Tibial nerve (tissue), 4 donors: ENCODE data around the gene WDR18. TPM values are rescaled to one million over a fixed set of nuclear protein-coding genes. Genes with fewer than 3 reads are reported as not detected.
A peak's percentile ranks its signal among the peaks of the same experiment; 100 is the strongest.

Experiments used
- DNase-seq, 2 donors: peaks; one replicate each; pipeline ENCODE4 v3.0.0-alpha.2; 2019; ENCODE audit warnings: low spot score in 2 of 2
- H3K27ac ChIP-seq, 4 donors: fragments of 200-600 bp; sonication (generic) in 3 of 4; one replicate each; pipeline ENCODE4 v1.5.1; 2017 to 2019; ENCODE audit warnings: mild to moderate bottlenecking in 1 of 4
- H3K27me3 ChIP-seq, 2 donors: fragments of 200-600 bp; sonication (generic) in 1 of 2; one replicate each; pipeline versions ENCODE4 v1.5.1 to v1.6.0; 2017 to 2019
- H3K36me3 ChIP-seq, 3 donors: fragments of 200-600 bp; sonication (generic); one replicate each; pipeline ENCODE4 v1.5.1; 2018 to 2019
- H3K4me1 ChIP-seq, 4 donors: fragments of 200-600 bp; sonication (generic) in 3 of 4; one replicate each; pipeline ENCODE4 v1.5.1; 2017 to 2019
- H3K4me3 ChIP-seq, 4 donors: fragments of 200-600 bp; sonication (generic) in 3 of 4; one replicate each; pipeline ENCODE4 v1.5.1; 2017 to 2019; ENCODE audit warnings: mild to moderate bottlenecking in 1 of 4, moderate library complexity in 1 of 4
- H3K9me3 ChIP-seq, 4 donors: fragments of 200-600 bp; sonication (generic) in 3 of 4; one replicate each; pipeline ENCODE4 v1.5.1; 2017 to 2019
- EP300 ChIP-seq, 2 donors: sonication (generic); formaldehyde crosslinking; IDR thresholded peaks; one replicate each; pipeline ENCODE4 v1.6.1; 2017; ENCODE audit warnings: antibody characterized with exemption in 2 of 2, mild to moderate bottlenecking in 1 of 2
- POLR2A ChIP-seq, 2 donors: fragments of 450-650 bp; IDR thresholded peaks; one replicate each; pipeline ENCODE4 v1.6.1; 2017; ENCODE audit warnings: antibody characterized with exemption in 2 of 2, mild to moderate bottlenecking in 2 of 2, moderate library complexity in 2 of 2
- WGBS, 2 donors: methylation state at CpG; one replicate each; pipeline ENCODE4 v1.1.5; 2018; 5-methylcytosine and 5-hydroxymethylcytosine counted together
- total RNA-seq, 4 donors: library from RNA; depleted of rRNA; stranded (reverse); fragments of >200 nt; gene quantifications; one replicate each; pipeline ENCODE4 v1.1.0, GENCODE V29; 2016
- TF ChIP-seq, protein P1 (sequence below), 5 experiments: fragments of 200-600 bp in 3 of 5; fragments of 450-650 bp in 2 of 5; sonication (generic) in 3 of 5; IDR thresholded peaks; one replicate each; pipeline ENCODE4 v1.5.1; 2016 to 2019; ENCODE audit warnings: antibody characterized with exemption in 5 of 5, mild to moderate bottlenecking in 3 of 5, moderate library complexity in 2 of 5

WDR18 gene
- total RNA-seq, 4 donors from 2014 or later: 23.3 to 90.6 (median 52.8) TPM

DNA sequence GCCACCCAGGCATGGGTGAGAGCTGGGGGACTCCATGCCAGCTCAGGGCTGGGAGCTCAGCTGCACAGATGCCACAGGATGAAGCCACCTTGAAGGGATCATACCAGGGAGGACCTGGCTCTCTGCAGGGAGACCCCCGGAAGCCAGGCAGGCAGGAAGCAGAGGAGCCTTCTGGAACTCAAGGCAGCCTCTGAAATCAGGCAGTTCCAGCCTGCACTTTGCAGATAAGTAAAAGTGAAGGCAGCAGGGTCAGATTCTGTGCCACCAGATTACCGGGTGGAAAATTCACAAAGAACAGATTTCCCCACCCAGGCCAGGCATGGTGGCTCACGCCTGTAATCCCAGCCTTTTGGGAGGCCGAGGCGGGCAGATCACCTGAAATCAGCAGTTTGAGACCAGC, 34.2 kb downstream of the WDR18 start:
- Histone ChIP-seq H3K27me3 (no peaks in the 10 kb centered on the region), H3K9me3 (no peaks in the 10 kb centered on the region), H3K27ac (peak overlapping the region in 1 of 4 donors; percentile 79), H3K36me3 (peaks cover 0 to 14% (median 1%) of the 10 kb centered on the region in 3 donors), H3K4me1 (peaks cover 0 to 92% (median 61%) of the 10 kb centered on the region in 4 donors), H3K4me3 (no peak overlapping the region)
- TF ChIP-seq, protein P1, sequence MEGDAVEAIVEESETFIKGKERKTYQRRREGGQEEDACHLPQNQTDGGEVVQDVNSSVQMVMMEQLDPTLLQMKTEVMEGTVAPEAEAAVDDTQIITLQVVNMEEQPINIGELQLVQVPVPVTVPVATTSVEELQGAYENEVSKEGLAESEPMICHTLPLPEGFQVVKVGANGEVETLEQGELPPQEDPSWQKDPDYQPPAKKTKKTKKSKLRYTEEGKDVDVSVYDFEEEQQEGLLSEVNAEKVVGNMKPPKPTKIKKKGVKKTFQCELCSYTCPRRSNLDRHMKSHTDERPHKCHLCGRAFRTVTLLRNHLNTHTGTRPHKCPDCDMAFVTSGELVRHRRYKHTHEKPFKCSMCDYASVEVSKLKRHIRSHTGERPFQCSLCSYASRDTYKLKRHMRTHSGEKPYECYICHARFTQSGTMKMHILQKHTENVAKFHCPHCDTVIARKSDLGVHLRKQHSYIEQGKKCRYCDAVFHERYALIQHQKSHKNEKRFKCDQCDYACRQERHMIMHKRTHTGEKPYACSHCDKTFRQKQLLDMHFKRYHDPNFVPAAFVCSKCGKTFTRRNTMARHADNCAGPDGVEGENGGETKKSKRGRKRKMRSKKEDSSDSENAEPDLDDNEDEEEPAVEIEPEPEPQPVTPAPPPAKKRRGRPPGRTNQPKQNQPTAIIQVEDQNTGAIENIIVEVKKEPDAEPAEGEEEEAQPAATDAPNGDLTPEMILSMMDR (IDR thresholded peaks at IDR 0.05): no peak
- no peak for DNase-seq
- 78 to 80% methylated on average over 5 of the region's 5 CpGs for WGBS, 2 donors

DNA sequence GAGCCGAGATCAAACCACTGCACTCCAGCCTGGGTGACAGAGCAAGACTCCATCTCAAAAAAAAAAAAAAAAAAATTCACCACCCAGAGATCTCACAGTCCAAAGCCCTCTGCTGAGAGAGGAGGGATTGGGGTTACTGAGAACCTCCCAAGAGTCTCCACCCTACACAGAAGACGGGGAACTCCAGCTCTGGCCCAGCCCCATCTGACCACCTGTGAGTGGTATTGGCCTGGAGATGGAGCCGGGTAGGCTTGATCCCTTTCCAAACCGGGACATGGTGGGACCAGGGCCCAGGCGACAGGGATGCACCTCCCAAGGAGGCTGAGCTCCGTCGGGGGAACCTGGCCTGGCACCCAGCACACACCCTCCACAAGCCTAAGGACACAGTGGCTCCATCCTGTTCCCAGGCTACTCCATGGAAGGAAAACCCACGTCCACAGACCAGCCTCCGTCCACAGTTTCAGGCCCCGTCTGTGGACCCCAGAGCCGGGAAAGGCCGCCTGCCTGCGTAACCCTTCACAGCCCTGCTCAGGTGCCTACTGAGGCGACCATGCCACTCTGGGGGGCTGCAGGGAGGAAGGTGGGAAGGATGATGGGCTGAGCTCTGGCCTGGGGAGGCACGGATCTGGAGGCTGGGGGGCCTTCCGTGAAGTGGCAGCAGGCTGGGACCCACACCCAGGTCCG, 34.9 kb downstream of the WDR18 start:
- H3K36me3 ChIP-seq: peaks cover 0 to 7% (median 0%) of the 10 kb centered on the region in 3 donors
- TF ChIP-seq EP300 (IDR thresholded peaks at IDR 0.05): no peak
- TF ChIP-seq, protein P1 (IDR thresholded peaks at IDR 0.05): no peak
- no peak for TF ChIP-seq POLR2A (IDR thresholded peaks at IDR 0.05)
- peaks cover 0 to 85% (median 61%) of the 10 kb centered on the region in 4 donors for H3K4me1 ChIP-seq
- H3K27ac ChIP-seq: peak overlapping the region in 3 of 4 donors; percentile 47 to 96 (median 96)
- H3K9me3 ChIP-seq: no peaks in the 10 kb centered on the region
- H3K4me3 ChIP-seq: peak overlapping the region in 3 of 4 donors; percentile 69 to 95 (median 84)
- DNase-seq: no peak
- WGBS, 2 donors: 36 to 40% methylated on average over 6 to 17 of the region's 17 CpGs
- no peaks in the 10 kb centered on the region for H3K27me3 ChIP-seq

DNA sequence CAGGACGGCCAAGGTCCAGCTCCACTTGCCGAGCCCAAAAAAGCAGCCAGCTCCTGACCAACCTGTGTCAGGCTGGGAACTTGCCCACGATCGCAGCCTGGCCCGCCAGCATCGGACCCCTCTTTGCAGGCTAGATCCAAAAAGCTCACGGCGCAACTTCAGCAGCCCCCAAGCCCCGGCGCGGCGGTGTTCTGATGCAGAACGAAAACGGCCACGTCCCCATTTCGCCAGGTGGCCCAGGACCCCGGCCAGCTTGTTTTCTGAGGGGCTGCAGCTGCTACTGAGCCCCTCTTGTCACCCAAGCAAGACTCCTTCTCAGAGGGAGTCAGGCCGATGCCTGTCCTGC, 35.4 kb downstream of the WDR18 start:
- H3K4me1 ChIP-seq: peaks cover 0 to 80% (median 61%) of the 10 kb centered on the region in 4 donors
- peak overlapping the region; percentile 47 to 96 (median 93) for H3K27ac ChIP-seq
- TF ChIP-seq, protein P1 (IDR thresholded peaks at IDR 0.05): no peak
- TF ChIP-seq EP300 (IDR thresholded peaks at IDR 0.05) (no peak), POLR2A (IDR thresholded peaks at IDR 0.05) (no peak)
- no peaks in the 10 kb centered on the region for H3K27me3 ChIP-seq
- peaks cover 0 to 2% (median 0%) of the 10 kb centered on the region in 3 donors for H3K36me3 ChIP-seq
- WGBS, 2 donors: 69 to 77% methylated on average over 11 to 13 of the region's 18 CpGs
- no peaks in the 10 kb centered on the region for H3K9me3 ChIP-seq
- H3K4me3 ChIP-seq: peak overlapping the region; percentile 69 to 98 (median 90)
- DNase-seq: no peak

DNA sequence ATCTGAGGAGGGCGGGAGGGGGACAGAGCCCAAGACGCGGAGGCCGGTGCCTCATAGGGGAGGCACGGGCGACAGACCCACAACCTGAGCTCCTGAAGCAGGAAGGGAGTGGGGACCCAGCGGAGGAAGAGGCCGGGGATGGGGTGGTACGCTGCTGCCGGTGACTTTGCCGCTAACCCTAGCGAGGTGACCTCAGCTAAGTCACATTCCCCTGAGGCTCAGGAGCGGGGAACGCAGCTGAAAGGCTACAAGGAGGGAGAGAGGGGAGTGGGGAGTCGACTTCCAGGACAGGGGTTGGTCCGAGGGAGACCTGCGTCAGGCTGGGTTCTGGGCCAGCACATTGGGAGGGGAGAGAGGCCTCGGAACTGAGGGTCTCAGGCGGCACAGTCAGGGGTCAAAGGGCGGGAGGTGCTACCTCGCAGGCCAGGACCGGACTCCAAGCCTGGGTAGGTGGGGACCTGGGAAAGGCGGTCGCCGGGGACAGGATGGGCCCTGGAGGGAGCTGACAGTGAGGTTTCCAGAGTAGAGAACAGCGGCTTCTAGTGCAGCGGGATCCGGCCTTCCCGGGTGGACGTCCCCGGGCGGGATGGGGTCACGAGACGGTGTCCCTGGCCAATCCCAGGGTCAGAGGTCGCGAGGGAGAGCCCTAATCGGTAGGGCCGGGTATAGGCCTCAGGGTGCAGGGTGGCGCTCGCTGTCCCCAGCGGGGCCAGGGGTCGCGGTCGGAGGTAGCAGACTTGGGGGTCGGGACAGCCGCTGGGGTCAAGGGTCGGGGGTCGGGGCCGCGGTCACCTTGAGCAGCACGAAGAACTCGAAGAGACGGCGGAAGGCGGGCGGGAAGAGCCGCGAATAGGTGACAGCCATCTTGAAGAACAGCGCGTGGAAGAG, 36.1 kb downstream of the WDR18 start:
- TF ChIP-seq POLR2A (IDR thresholded peaks at IDR 0.05) (no peak), EP300 (IDR thresholded peaks at IDR 0.05) (no peak)
- TF ChIP-seq, protein P1 (IDR thresholded peaks at IDR 0.05): no peak
- H3K27ac ChIP-seq: peak overlapping the region; percentile 90 to 96 (median 94)
- H3K27me3 ChIP-seq: no peaks in the 10 kb centered on the region
- H3K36me3 ChIP-seq: no peaks in the 10 kb centered on the region
- DNase-seq: no peak
- peaks cover 0 to 73% (median 56%) of the 10 kb centered on the region in 4 donors for H3K4me1 ChIP-seq
- WGBS, 2 donors: 2% methylated on average over 31 to 60 of the region's 60 CpGs
- peak overlapping the region; percentile 69 to 98 (median 90) for H3K4me3 ChIP-seq
- H3K9me3 ChIP-seq: no peaks in the 10 kb centered on the region
